ENCODE data around the gene LGR6.

Gene LGR6

GRCh38 chr1:202198366-202198724 lies 4.7 kb downstream of the LGR6 start:
- H3K9me3 ChIP-seq (ENCODE audit: insufficient read depth, low read depth, low read length): no peaks in the 10 kb centered on the region
- H4K20me1 ChIP-seq (ENCODE audit: insufficient read depth, low read length, poor library complexity, severe bottlenecking): no peaks in the 10 kb centered on the region
- H3K4me2 ChIP-seq (ENCODE audit: low read depth, low read length, poor library complexity, severe bottlenecking): no peak overlapping the region
- peaks cover 13% of the 10 kb centered on the region for H3K4me1 ChIP-seq (ENCODE audit: insufficient read depth, low read length, poor library complexity, severe bottlenecking)
- TF ChIP-seq CTCF (conservative IDR thresholded peaks at IDR 0.05; ENCODE audit: low read length): no peak
- no peaks in the 10 kb centered on the region for H3K36me3 ChIP-seq (ENCODE audit: insufficient read depth, low read length)
- H3K27me3 ChIP-seq (ENCODE audit: insufficient read depth, low read length, poor library complexity, severe bottlenecking): no peaks in the 10 kb centered on the region
- H3K4me3 ChIP-seq (ENCODE audit: low read length, poor library complexity, severe bottlenecking): no peak overlapping the region
- no peak overlapping the region for H2AFZ ChIP-seq (ENCODE audit: low read length)
- H3K9ac ChIP-seq (ENCODE audit: low read depth, low read length, poor library complexity, severe bottlenecking): no peak overlapping the region
- H3F3A ChIP-seq (ENCODE audit: low read depth): no peaks in the 10 kb centered on the region
- H3K79me2 ChIP-seq (ENCODE audit: insufficient read depth, low read length): no peaks in the 10 kb centered on the region
- H3K9me2 ChIP-seq (replicated peaks; ENCODE audit: low read depth, low read length): no peaks in the 10 kb centered on the region

- no peaks in the 10 kb centered on the region for H3K9me2 ChIP-seq (replicated peaks; ENCODE audit: low read depth, low read length)
- no peaks in the 10 kb centered on the region for H4K20me1 ChIP-seq (ENCODE audit: insufficient read depth, low read length, poor library complexity, severe bottlenecking)
- no peak overlapping the region for H3K4me3 ChIP-seq (ENCODE audit: low read length, poor library complexity, severe bottlenecking)
- H3F3A ChIP-seq (ENCODE audit: low read depth): no peaks in the 10 kb centered on the region
- H3K9ac ChIP-seq (ENCODE audit: low read depth, low read length, poor library complexity, severe bottlenecking): no peak overlapping the region
- no peak overlapping the region for H3K4me2 ChIP-seq (ENCODE audit: low read depth, low read length, poor library complexity, severe bottlenecking)
- TF ChIP-seq EZH2phosphoT487 (IDR thresholded peaks at IDR 0.05; ENCODE audit: borderline replicate concordance) (no peak), CTCF (conservative IDR thresholded peaks at IDR 0.05; ENCODE audit: low read length) (no peak)
- no peaks in the 10 kb centered on the region for H3K9me3 ChIP-seq (ENCODE audit: insufficient read depth, low read depth, low read length)
- peaks cover 13% of the 10 kb centered on the region for H3K4me1 ChIP-seq (ENCODE audit: insufficient read depth, low read length, poor library complexity, severe bottlenecking)
- no peaks in the 10 kb centered on the region for H3K27me3 ChIP-seq (ENCODE audit: insufficient read depth, low read length, poor library complexity, severe bottlenecking)
- no peak overlapping the region for H2AFZ ChIP-seq (ENCODE audit: low read length)
- H3K36me3 ChIP-seq (ENCODE audit: insufficient read depth, low read length): no peaks in the 10 kb centered on the region
- H3K79me2 ChIP-seq (ENCODE audit: insufficient read depth, low read length): no peaks in the 10 kb centered on the region
Observed at GRCh38 chr1:202199040-202199889, 5.7 kb downstream of the LGR6 start.

- Histone ChIP-seq H3K4me2 (ENCODE audit: low read depth, low read length, poor library complexity, severe bottlenecking) (no peak overlapping the region), H4K20me1 (ENCODE audit: insufficient read depth, low read length, poor library complexity, severe bottlenecking) (no peaks in the 10 kb centered on the region), H2AFZ (ENCODE audit: low read length) (no peak overlapping the region), H3K79me2 (ENCODE audit: insufficient read depth, low read length) (no peaks in the 10 kb centered on the region), H3K4me1 (ENCODE audit: insufficient read depth, low read length, poor library complexity, severe bottlenecking) (peaks cover 13% of the 10 kb centered on the region), H3F3A (ENCODE audit: low read depth) (no peaks in the 10 kb centered on the region), H3K4me3 (ENCODE audit: low read length, poor library complexity, severe bottlenecking) (no peak overlapping the region), H3K36me3 (ENCODE audit: insufficient read depth, low read length) (no peaks in the 10 kb centered on the region), H3K9me3 (ENCODE audit: insufficient read depth, low read depth, low read length) (no peaks in the 10 kb centered on the region), H3K9me2 (replicated peaks; ENCODE audit: low read depth, low read length) (no peaks in the 10 kb centered on the region), H3K9ac (ENCODE audit: low read depth, low read length, poor library complexity, severe bottlenecking) (no peak overlapping the region), H3K27me3 (ENCODE audit: insufficient read depth, low read length, poor library complexity, severe bottlenecking) (no peaks in the 10 kb centered on the region)
- TF ChIP-seq EZH2phosphoT487 (IDR thresholded peaks at IDR 0.05; ENCODE audit: borderline replicate concordance) (no peak), CTCF (conservative IDR thresholded peaks at IDR 0.05; ENCODE audit: low read length) (no peak)
Observed at GRCh38 chr1:202200112-202200548, 6.5 kb downstream of the LGR6 start.

Data from Loucy (cell line).